Cardiac fibroblast (primary cell): ENCODE results near the gene PSAP.
"Not testable (repeated sequence)": the region's sequence is repeated elsewhere in the genome, so short reads cannot be mapped to it uniquely, and the experiment has no call there.

Experiments
- DNase-seq, 2 donors: peaks; one replicate each; pipeline versions ENCODE4 v3.0.0 to v3.0.0-alpha.2; 2010; ENCODE audit warnings: low read depth in 2 of 2
- H3K4me3 ChIP-seq, 2 donors: replicated peaks in 1 of 2; 1 replicate in 1 of 2; 2 replicates in 1 of 2; pipeline ENCODE4 v1.5.1; 2011; ENCODE audit warnings: low read depth in 2 of 2, low read length in 2 of 2, mild to moderate bottlenecking in 2 of 2, moderate library complexity in 1 of 2
- CTCF ChIP-seq: IDR thresholded peaks from one replicate; pipeline ENCODE4 v1.5.1; 2011; ENCODE audit warnings: low read depth, mild to moderate bottlenecking, low read length, inconsistent platforms

PSAP gene

GRCh38 chr10:71856619-71857018 lies 5.6 kb upstream of the PSAP start:
- no peak overlapping the region for H3K4me3 ChIP-seq
- no peak for DNase-seq
- no peak for TF ChIP-seq CTCF

- no peak for TF ChIP-seq CTCF
- peak; percentile 59 to 78 for DNase-seq
- no peak overlapping the region for H3K4me3 ChIP-seq
Measured at GRCh38 chr10:71854031-71854430, 3.0 kb upstream of the PSAP start.

- H3K4me3 ChIP-seq, result no peak overlapping the region
- no peak for TF ChIP-seq CTCF
- no peak for DNase-seq
Measured at GRCh38 chr10:71852355-71852937, 1.4 kb upstream of the PSAP start.

GRCh38 chr10:71851465-71852095 lies 529 bp upstream of the PSAP start:
- peak overlapping the region in 1 of 2 donors; percentile 98 for H3K4me3 ChIP-seq
- not testable (repeated sequence) for DNase-seq

- DNase-seq, result no peak
- TF ChIP-seq CTCF, result no peak
- H3K4me3 ChIP-seq, result peak overlapping the region; percentile 98 to 99
Measured at GRCh38 chr10:71850021-71850742, 869 bp downstream of the PSAP start.

GRCh38 chr10:71849461-71849908 lies 1.6 kb downstream of the PSAP start:
- no peak for DNase-seq
- peak overlapping the region; percentile 12 to 99 for H3K4me3 ChIP-seq
- no peak for TF ChIP-seq CTCF

- peak overlapping the region in 1 of 2 donors; percentile 99 for H3K4me3 ChIP-seq
- no peak for TF ChIP-seq CTCF
- DNase-seq, result peak in 1 of 2 donors; percentile 68
Measured at GRCh38 chr10:71848325-71849275, 2.5 kb downstream of the PSAP start.
